Neural cell (in vitro differentiated cells): ENCODE measurements around the gene NDUFAF2. TPM values are rescaled to one million over a fixed set of nuclear protein-coding genes. Genes with fewer than 3 reads are reported as not detected.

ENCODE experiments used
- H2AFZ ChIP-seq: fragments of 200-600, 300-800 bp; sonication (generic), shearing (Covaris generic); 2 replicates; pipeline ENCODE4 v1.6.0; 2014; ENCODE audit warnings: low read depth, mild to moderate bottlenecking, antibody characterized with exemption, low read length, moderate library complexity
- H3F3A ChIP-seq: fragments of 200-600 bp; shearing (Covaris generic); 2 replicates; pipeline ENCODE4 v1.6.1; 2016; ENCODE audit warnings: mild to moderate bottlenecking, moderate library complexity, mixed read lengths, antibody characterized with exemption, low read length; ENCODE audit not compliant: insufficient read depth, poor library complexity, severe bottlenecking
- H3K27ac ChIP-seq: fragments of 200-600, 300-800 bp; sonication (generic), shearing (Covaris generic); 2 replicates; pipeline ENCODE4 v1.5.1; 2014; ENCODE audit warnings: mild to moderate bottlenecking, low read length, moderate library complexity
- H3K27me3 ChIP-seq: fragments of 300-800, 200-600 bp; sonication (generic), shearing (Covaris generic); 2 replicates; pipeline ENCODE4 v1.6.0; 2014; ENCODE audit warnings: mild to moderate bottlenecking, low read depth, low read length, moderate library complexity; ENCODE audit not compliant: insufficient read depth
- H3K36me3 ChIP-seq: fragments of 300-800, 200-600 bp; sonication (generic), shearing (Covaris generic); 2 replicates; pipeline ENCODE4 v1.5.1; 2014; ENCODE audit warnings: mild to moderate bottlenecking, antibody characterized with exemption, low read length, moderate library complexity; ENCODE audit not compliant: insufficient read depth
- H3K4me2 ChIP-seq: fragments of 300-800, 200-600 bp; sonication (generic), shearing (Covaris generic); 2 replicates; pipeline ENCODE4 v1.6.0; 2014; ENCODE audit warnings: mild to moderate bottlenecking, low read length
- H3K4me3 ChIP-seq: fragments of 300-800, 200-600 bp; sonication (generic), shearing (Covaris generic); 2 replicates; pipeline ENCODE4 v1.5.1; 2014; ENCODE audit warnings: mild to moderate bottlenecking, low read length, moderate library complexity
- H3K79me2 ChIP-seq: fragments of 200-600 bp; shearing (Covaris generic); replicated peaks from 2 replicates; pipeline ENCODE4 v1.6.0; 2014; ENCODE audit warnings: mild to moderate bottlenecking, low read length, moderate library complexity; ENCODE audit not compliant: insufficient read depth
- H3K9ac ChIP-seq: fragments of 300-800, 200-600 bp; sonication (generic), shearing (Covaris generic); 2 replicates; pipeline ENCODE4 v1.6.1; 2016; ENCODE audit warnings: mild to moderate bottlenecking, low read length, mixed read lengths
- H3K9me2 ChIP-seq: fragments of 200-600 bp; shearing (Covaris generic); 2 replicates; pipeline ENCODE4 v1.6.1; 2016; ENCODE audit warnings: mild to moderate bottlenecking, low read length, mixed read lengths; ENCODE audit not compliant: insufficient read depth
- H3K9me3 ChIP-seq: fragments of 200-600, 300-800 bp; sonication (generic), shearing (Covaris generic); 2 replicates; pipeline ENCODE4 v1.6.1; 2016; ENCODE audit warnings: mild to moderate bottlenecking, mixed run types, low read length, moderate library complexity, mixed read lengths
- H4K20me1 ChIP-seq: fragments of 200-600 bp; shearing (Covaris generic); 2 replicates; pipeline ENCODE4 v1.6.1; 2016; ENCODE audit warnings: mild to moderate bottlenecking, mixed run types; ENCODE audit not compliant: insufficient read depth
- EP300 ChIP-seq: fragments of 450-650 bp; conservative IDR thresholded peaks from 2 replicates; pipeline ENCODE4 v1.6.1; 2014; ENCODE audit warnings: antibody characterized with exemption, mild to moderate bottlenecking, moderate library complexity; ENCODE audit not compliant: poor library complexity, severe bottlenecking
- EZH2 ChIP-seq: fragments of 200-600, 300-800 bp; shearing (Covaris generic), sonication (generic); IDR thresholded peaks from 2 replicates; pipeline ENCODE4 v1.6.1; 2014; ENCODE audit warnings: antibody characterized with exemption, low read length, borderline replicate concordance, mild to moderate bottlenecking; ENCODE audit not compliant: insufficient read depth, poor library complexity, severe bottlenecking
- MXI1 ChIP-seq: fragments of 450-650 bp; conservative IDR thresholded peaks from 2 replicates; pipeline ENCODE4 v1.6.1; 2014; ENCODE audit warnings: antibody characterized with exemption, mild to moderate bottlenecking; ENCODE audit not compliant: poor library complexity, severe bottlenecking
- POLR2AphosphoS5 ChIP-seq: IDR thresholded peaks from 2 replicates; pipeline ENCODE4 v1.6.1; 2012
- RAD21 ChIP-seq: fragments of 450-650 bp; conservative IDR thresholded peaks from 2 replicates; pipeline ENCODE4 v1.6.1; 2014; ENCODE audit warnings: antibody characterized with exemption, mild to moderate bottlenecking, moderate library complexity
- SMC3 ChIP-seq: fragments of 450-650 bp; conservative IDR thresholded peaks from 2 replicates; pipeline ENCODE4 v1.6.1; 2014; ENCODE audit warnings: antibody characterized with exemption, mild to moderate bottlenecking, moderate library complexity; ENCODE audit not compliant: poor library complexity
- TAF1 ChIP-seq: IDR thresholded peaks from 2 replicates; pipeline ENCODE4 v1.6.1; 2012; ENCODE audit warnings: low read depth
- polyA plus RNA-seq: library from polyadenylated mRNA; depleted of rRNA; stranded (reverse); fragments of >200 nt; gene quantifications from 2 replicates; pipeline ENCODE4 v1.2.3, GENCODE V29; 2014
- TF ChIP-seq, protein P1 (sequence below): fragments of 450-650 bp; IDR thresholded peaks from 2 replicates; pipeline ENCODE4 v1.5.1; 2014; ENCODE audit warnings: antibody characterized with exemption, mild to moderate bottlenecking, moderate library complexity; ENCODE audit not compliant: poor library complexity, severe bottlenecking
- TF ChIP-seq, protein P2 (sequence below): IDR thresholded peaks from 2 replicates; pipeline ENCODE4 v1.6.1; 2012; ENCODE audit warnings: borderline replicate concordance

Gene NDUFAF2
- polyA plus RNA-seq, 1 donor from 2014 or later = 53.6 TPM

DNA sequence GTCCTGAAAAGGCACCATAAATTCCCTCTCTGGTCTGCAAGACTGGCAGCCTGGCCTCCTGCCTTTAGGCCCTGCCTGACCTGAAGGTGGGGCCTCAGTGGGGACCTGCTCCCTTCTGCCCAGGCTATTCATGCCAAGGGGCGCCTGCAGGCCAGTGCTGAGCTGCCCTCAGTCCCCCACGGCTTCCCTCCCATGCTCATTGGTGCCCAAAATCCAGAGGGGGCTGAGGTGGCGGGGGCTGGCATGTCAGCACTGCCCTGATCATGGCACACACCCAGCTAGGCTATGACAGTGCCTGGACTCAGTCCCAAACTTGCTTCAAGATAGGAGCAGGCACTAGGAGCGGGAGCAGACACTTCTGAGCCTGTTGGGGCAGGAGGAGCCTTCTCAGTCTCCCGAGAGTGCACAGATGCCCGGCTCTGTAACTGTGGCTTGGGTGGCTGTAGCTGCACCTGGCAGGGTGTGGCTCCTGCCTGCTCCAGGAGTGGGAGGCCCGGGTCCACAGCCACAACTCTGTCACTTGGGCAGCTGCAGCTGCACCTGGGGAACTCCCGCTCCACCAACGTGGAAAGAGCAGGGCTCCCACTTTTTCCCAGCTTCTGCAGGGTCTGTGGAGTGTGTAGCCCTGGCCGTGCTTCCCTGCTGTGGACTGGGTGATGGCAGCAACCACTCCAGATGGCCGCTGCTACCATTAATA is 49.0 kb downstream of the NDUFAF2 start:
- H3K9me2 ChIP-seq = no peaks in the 10 kb centered on the region
- no peak overlapping the region for H3K4me3 ChIP-seq
- no peaks in the 10 kb centered on the region for H4K20me1 ChIP-seq
- H3K36me3 ChIP-seq = no peaks in the 10 kb centered on the region
- no peak overlapping the region for H3K9ac ChIP-seq
- H3K27ac ChIP-seq = no peak overlapping the region
- no peaks in the 10 kb centered on the region for H3F3A ChIP-seq
- no peaks in the 10 kb centered on the region for H3K79me2 ChIP-seq
- TF ChIP-seq TAF1 = no peak
- no peak for TF ChIP-seq EP300
- no peaks in the 10 kb centered on the region for H3K9me3 ChIP-seq
- no peak overlapping the region for H2AFZ ChIP-seq
- no peak overlapping the region for H3K4me2 ChIP-seq
- H3K27me3 ChIP-seq = no peaks in the 10 kb centered on the region

- H3K27me3 ChIP-seq = no peaks in the 10 kb centered on the region
- no peaks in the 10 kb centered on the region for H4K20me1 ChIP-seq
- H3K79me2 ChIP-seq = no peaks in the 10 kb centered on the region
- TF ChIP-seq SMC3 (no peak), POLR2AphosphoS5 (no peak), TAF1 (no peak), EP300 (no peak), EZH2 (no peak), MXI1 (no peak), RAD21 (no peak)
- TF ChIP-seq, protein P1, sequence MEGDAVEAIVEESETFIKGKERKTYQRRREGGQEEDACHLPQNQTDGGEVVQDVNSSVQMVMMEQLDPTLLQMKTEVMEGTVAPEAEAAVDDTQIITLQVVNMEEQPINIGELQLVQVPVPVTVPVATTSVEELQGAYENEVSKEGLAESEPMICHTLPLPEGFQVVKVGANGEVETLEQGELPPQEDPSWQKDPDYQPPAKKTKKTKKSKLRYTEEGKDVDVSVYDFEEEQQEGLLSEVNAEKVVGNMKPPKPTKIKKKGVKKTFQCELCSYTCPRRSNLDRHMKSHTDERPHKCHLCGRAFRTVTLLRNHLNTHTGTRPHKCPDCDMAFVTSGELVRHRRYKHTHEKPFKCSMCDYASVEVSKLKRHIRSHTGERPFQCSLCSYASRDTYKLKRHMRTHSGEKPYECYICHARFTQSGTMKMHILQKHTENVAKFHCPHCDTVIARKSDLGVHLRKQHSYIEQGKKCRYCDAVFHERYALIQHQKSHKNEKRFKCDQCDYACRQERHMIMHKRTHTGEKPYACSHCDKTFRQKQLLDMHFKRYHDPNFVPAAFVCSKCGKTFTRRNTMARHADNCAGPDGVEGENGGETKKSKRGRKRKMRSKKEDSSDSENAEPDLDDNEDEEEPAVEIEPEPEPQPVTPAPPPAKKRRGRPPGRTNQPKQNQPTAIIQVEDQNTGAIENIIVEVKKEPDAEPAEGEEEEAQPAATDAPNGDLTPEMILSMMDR = no peak
- TF ChIP-seq, protein P2, sequence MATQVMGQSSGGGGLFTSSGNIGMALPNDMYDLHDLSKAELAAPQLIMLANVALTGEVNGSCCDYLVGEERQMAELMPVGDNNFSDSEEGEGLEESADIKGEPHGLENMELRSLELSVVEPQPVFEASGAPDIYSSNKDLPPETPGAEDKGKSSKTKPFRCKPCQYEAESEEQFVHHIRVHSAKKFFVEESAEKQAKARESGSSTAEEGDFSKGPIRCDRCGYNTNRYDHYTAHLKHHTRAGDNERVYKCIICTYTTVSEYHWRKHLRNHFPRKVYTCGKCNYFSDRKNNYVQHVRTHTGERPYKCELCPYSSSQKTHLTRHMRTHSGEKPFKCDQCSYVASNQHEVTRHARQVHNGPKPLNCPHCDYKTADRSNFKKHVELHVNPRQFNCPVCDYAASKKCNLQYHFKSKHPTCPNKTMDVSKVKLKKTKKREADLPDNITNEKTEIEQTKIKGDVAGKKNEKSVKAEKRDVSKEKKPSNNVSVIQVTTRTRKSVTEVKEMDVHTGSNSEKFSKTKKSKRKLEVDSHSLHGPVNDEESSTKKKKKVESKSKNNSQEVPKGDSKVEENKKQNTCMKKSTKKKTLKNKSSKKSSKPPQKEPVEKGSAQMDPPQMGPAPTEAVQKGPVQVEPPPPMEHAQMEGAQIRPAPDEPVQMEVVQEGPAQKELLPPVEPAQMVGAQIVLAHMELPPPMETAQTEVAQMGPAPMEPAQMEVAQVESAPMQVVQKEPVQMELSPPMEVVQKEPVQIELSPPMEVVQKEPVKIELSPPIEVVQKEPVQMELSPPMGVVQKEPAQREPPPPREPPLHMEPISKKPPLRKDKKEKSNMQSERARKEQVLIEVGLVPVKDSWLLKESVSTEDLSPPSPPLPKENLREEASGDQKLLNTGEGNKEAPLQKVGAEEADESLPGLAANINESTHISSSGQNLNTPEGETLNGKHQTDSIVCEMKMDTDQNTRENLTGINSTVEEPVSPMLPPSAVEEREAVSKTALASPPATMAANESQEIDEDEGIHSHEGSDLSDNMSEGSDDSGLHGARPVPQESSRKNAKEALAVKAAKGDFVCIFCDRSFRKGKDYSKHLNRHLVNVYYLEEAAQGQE = no peak
- H3K9ac ChIP-seq = no peak overlapping the region
- no peak overlapping the region for H3K4me3 ChIP-seq
- no peaks in the 10 kb centered on the region for H3K9me3 ChIP-seq
- H3K36me3 ChIP-seq = no peaks in the 10 kb centered on the region
- H3K27ac ChIP-seq = no peak overlapping the region
- no peaks in the 10 kb centered on the region for H3F3A ChIP-seq
- H3K4me2 ChIP-seq = no peak overlapping the region
- no peak overlapping the region for H2AFZ ChIP-seq
- no peaks in the 10 kb centered on the region for H3K9me2 ChIP-seq
These were observed 51.4 kb downstream of the NDUFAF2 start for GRCh38 chr5:60996368-60996767.
